Endothelial cell of umbilical vein (primary cell): Measurements from ENCODE around the gene BMPR1A. TPM values are rescaled to one million over a fixed set of nuclear protein-coding genes. Genes with fewer than 3 reads are reported as not detected.

Experiments
- BruUV-seq: library from RNA; stranded (reverse); fragments of 400-500 nt; replicated peaks from 2 replicates; lab custom pipeline; 2021; lab: Mats Ljungman, UMichigan
- CTCF ChIA-PET: fragments of 300-600, 350-600 bp; sonication (Branson Sonifier 250); formaldehyde crosslinking; loops from one replicate; lab custom pipeline; 2021; ENCODE audit warnings: antibody characterized with exemption, inconsistent platforms; lab: Charles Lee
- POLR2A ChIA-PET: fragments of 300-600, 350-600 bp; sonication (Branson Sonifier 250); formaldehyde crosslinking; loops from one replicate; lab custom pipeline; 2021; ENCODE audit warnings: antibody characterized with exemption, inconsistent platforms; lab: Charles Lee
- DNase-seq: peaks from one replicate; pipeline ENCODE4 v3.0.0-alpha.2; 2011; ENCODE audit warnings: low read depth, low spot score
- FAIRE-seq: peaks from 2 replicates; lab custom pipeline; 2011; peaks lifted over from hg19 to GRCh38; lab: Jason Lieb, UNC
- H2AFZ ChIP-seq: 2 replicates; pipeline ENCODE4 v1.6.0; 2012; ENCODE audit warnings: low read depth, low read length, control low read depth, inconsistent platforms
- H3K27ac ChIP-seq: 2 replicates; pipeline ENCODE4 v1.5.1; 2011; ENCODE audit warnings: low read depth, mild to moderate bottlenecking, control low read depth, low read length, moderate library complexity; ENCODE audit not compliant: insufficient read depth
- H3K27me3 ChIP-seq, 2 experiments: 2 replicates each; pipeline versions ENCODE4 v1.6.0 to v1.6.1; 2011; ENCODE audit warnings: low read length in 2 of 2, mixed read lengths in 1 of 2; ENCODE audit not compliant: control insufficient read depth in 2 of 2, insufficient read depth in 2 of 2
- H3K36me3 ChIP-seq, 2 experiments: 2 replicates in 1 of 2; 3 replicates in 1 of 2; pipeline ENCODE4 v1.5.1; 2011; ENCODE audit warnings: low read length in 2 of 2, mild to moderate bottlenecking in 1 of 2, moderate library complexity in 1 of 2; ENCODE audit not compliant: control insufficient read depth in 2 of 2, insufficient read depth in 2 of 2; ENCODE audit errors: extremely low read depth in 1 of 2
- H3K4me1 ChIP-seq: 3 replicates; pipeline ENCODE4 v1.5.1; 2011; ENCODE audit warnings: mild to moderate bottlenecking, low read length; ENCODE audit not compliant: control insufficient read depth, insufficient read depth; ENCODE audit errors: extremely low read depth
- H3K4me2 ChIP-seq: 2 replicates; pipeline ENCODE4 v1.6.1; 2011; ENCODE audit warnings: low read length, control low read depth, mixed read lengths; ENCODE audit not compliant: insufficient read depth
- H3K4me3 ChIP-seq, 3 experiments: fragments of 200-600 bp in 1 of 3; sonication (generic), shearing (Covaris generic) in 1 of 3; replicated peaks in 1 of 3; 2 replicates each; pipeline ENCODE4 v1.5.1; 2011 to 2016; ENCODE audit warnings: control low read depth in 3 of 3, low read length in 3 of 3, mild to moderate bottlenecking in 2 of 3, inconsistent platforms in 1 of 3, low read depth in 1 of 3, moderate library complexity in 1 of 3; ENCODE audit not compliant: insufficient read depth in 1 of 3
- H3K79me2 ChIP-seq: 2 replicates; pipeline ENCODE4 v1.6.0; 2012; ENCODE audit warnings: low read length, inconsistent platforms; ENCODE audit not compliant: control insufficient read depth, insufficient read depth
- H3K9ac ChIP-seq: replicated peaks from 2 replicates; pipeline ENCODE3; 2011; ENCODE audit warnings: low read length, control low read depth; ENCODE audit not compliant: insufficient read depth; ENCODE audit errors: extremely low read depth
- H3K9me1 ChIP-seq: replicated peaks from 3 replicates; pipeline ENCODE4 v1.6.0; 2011; ENCODE audit warnings: mild to moderate bottlenecking, low read length; ENCODE audit not compliant: control insufficient read depth, insufficient read depth; ENCODE audit errors: extremely low read depth
- H3K9me3 ChIP-seq: replicated peaks from 2 replicates; pipeline ENCODE4 v1.5.1; 2012; ENCODE audit warnings: low read length, inconsistent platforms; ENCODE audit not compliant: control insufficient read depth, insufficient read depth
- H4K20me1 ChIP-seq: replicated peaks from 2 replicates; pipeline ENCODE3; 2011; ENCODE audit warnings: mild to moderate bottlenecking, low read length; ENCODE audit not compliant: control insufficient read depth, insufficient read depth; ENCODE audit errors: extremely low read depth
- EZH2 ChIP-seq: IDR thresholded peaks from 2 replicates; pipeline ENCODE4 v1.6.1; 2012; ENCODE audit warnings: borderline replicate concordance, low read depth, mild to moderate bottlenecking, moderate library complexity, low read length, inconsistent platforms; ENCODE audit not compliant: severe bottlenecking
- FOS ChIP-seq: IDR thresholded peaks from 2 replicates; pipeline ENCODE4 v1.6.1; 2011; ENCODE audit warnings: mild to moderate bottlenecking, low read length, moderate library complexity, borderline replicate concordance; ENCODE audit not compliant: insufficient read depth
- GATA2 ChIP-seq: IDR thresholded peaks from 2 replicates; pipeline ENCODE4 v1.7.0; 2011; ENCODE audit warnings: low read depth, mild to moderate bottlenecking, moderate library complexity, mixed read lengths, low read length; ENCODE audit not compliant: insufficient read length, insufficient read depth
- JUN ChIP-seq: IDR thresholded peaks from 2 replicates; pipeline ENCODE4 v1.6.1; 2011; ENCODE audit warnings: borderline replicate concordance, low read depth; ENCODE audit not compliant: insufficient read length, insufficient read depth
- MYC ChIP-seq: IDR thresholded peaks from one replicate; pipeline ENCODE4 v1.6.1; 2011; ENCODE audit warnings: mild to moderate bottlenecking, low read depth, low read length
- POLR2A ChIP-seq: IDR thresholded peaks from 2 replicates; pipeline ENCODE4 v1.6.1; 2012; ENCODE audit warnings: low read depth, mild to moderate bottlenecking, control low read depth, low read length
- POLR2AphosphoS5 ChIP-seq: IDR thresholded peaks from 2 replicates; pipeline ENCODE4 v1.6.1; 2012; ENCODE audit warnings: low read depth, mild to moderate bottlenecking, control low read depth, low read length, moderate library complexity; ENCODE audit not compliant: insufficient read depth
- dilution Hi-C: fragments of 300-500 bp; cut with MboI; formaldehyde crosslinking; loops from one replicate; pipeline ENCODE4 v1.15.0; 2019; ENCODE audit warnings: low sequenced_read_pairs; ENCODE audit not compliant: extremely low pct_ligation_motif_present
- intact Hi-C: fragments of 100-400 bp; cut with micrococcal nuclease; formaldehyde crosslinking; loops from one replicate; pipeline ENCODE4 v1.10.0; 2022
- polyA plus RNA-seq, 4 experiments: library from polyadenylated mRNA; depleted of rRNA in 3 of 4; stranded (reverse) in 3 of 4; unstranded in 1 of 4; fragments of >200 nt; gene quantifications; 2 replicates each; pipeline versions ENCODE4 v1.2.1 to v1.2.3, GENCODE V29; 2011 to 2012; ENCODE audit warnings: missing spikeins in 1 of 4
- total RNA-seq: library from RNA; stranded (reverse); gene quantifications from 2 replicates; pipeline ENCODE4 v1.2.3, GENCODE V29; 2021
- TF ChIP-seq, protein P1 (sequence below), 2 donors: IDR thresholded peaks; 1 replicate in 1 of 2; 2 replicates in 1 of 2; pipeline ENCODE4 v1.5.1; 2011; ENCODE audit warnings: low read length in 2 of 2, mild to moderate bottlenecking in 2 of 2, moderate library complexity in 2 of 2, control low read depth in 1 of 2, inconsistent platforms in 1 of 2, low read depth in 1 of 2; ENCODE audit not compliant: insufficient read depth in 1 of 2; ENCODE audit errors: extremely low read depth in 1 of 2
- TF ChIP-seq, protein P2 (sequence below): IDR thresholded peaks from 2 replicates; pipeline ENCODE4 v1.6.1; 2011; ENCODE audit not compliant: insufficient read depth, insufficient read length

The BMPR1A gene
- total and polyA plus RNA-seq, 2 donors (not counting 3 experiments of a cell fraction or from before 2014, with no cell fraction given): not detected

- FAIRE-seq (no peak), DNase-seq (no peak)
- ChIA-PET POLR2A (no interaction called here), CTCF (interaction anchor here (1.7 kb wide), 1 partner anchor 143 kb away, joined by 5 read pairs; no protein-coding TSS in a partner anchor)
- Histone ChIP-seq H3K4me2 (no peak overlapping the region), H3K36me3 (no peaks in the 10 kb centered on the region), H3K79me2 (no peaks in the 10 kb centered on the region), H3K4me3 (no peak overlapping the region), H3K9me3 (no peaks in the 10 kb centered on the region), H2AFZ (no peak overlapping the region), H3K9ac (no peak overlapping the region), H3K9me1 (no peaks in the 10 kb centered on the region), H3K27ac (no peak overlapping the region), H3K27me3 (peaks cover 32 to 57% of the 10 kb centered on the region in 2 experiments), H3K4me1 (no peaks in the 10 kb centered on the region), H4K20me1 (no peaks in the 10 kb centered on the region)
- TF ChIP-seq POLR2AphosphoS5 (no peak), GATA2 (no peak), POLR2A (no peak), FOS (no peak), MYC (no peak), EZH2 (no peak), JUN (no peak)
- TF ChIP-seq, protein P1, sequence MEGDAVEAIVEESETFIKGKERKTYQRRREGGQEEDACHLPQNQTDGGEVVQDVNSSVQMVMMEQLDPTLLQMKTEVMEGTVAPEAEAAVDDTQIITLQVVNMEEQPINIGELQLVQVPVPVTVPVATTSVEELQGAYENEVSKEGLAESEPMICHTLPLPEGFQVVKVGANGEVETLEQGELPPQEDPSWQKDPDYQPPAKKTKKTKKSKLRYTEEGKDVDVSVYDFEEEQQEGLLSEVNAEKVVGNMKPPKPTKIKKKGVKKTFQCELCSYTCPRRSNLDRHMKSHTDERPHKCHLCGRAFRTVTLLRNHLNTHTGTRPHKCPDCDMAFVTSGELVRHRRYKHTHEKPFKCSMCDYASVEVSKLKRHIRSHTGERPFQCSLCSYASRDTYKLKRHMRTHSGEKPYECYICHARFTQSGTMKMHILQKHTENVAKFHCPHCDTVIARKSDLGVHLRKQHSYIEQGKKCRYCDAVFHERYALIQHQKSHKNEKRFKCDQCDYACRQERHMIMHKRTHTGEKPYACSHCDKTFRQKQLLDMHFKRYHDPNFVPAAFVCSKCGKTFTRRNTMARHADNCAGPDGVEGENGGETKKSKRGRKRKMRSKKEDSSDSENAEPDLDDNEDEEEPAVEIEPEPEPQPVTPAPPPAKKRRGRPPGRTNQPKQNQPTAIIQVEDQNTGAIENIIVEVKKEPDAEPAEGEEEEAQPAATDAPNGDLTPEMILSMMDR (IDR thresholded peaks at IDR 0.05; ENCODE audit: extremely low read depth in 1 of 2, insufficient read depth in 1 of 2, low read depth in 1 of 2, low read length in 2 of 2): no peak
- TF ChIP-seq, protein P2, sequence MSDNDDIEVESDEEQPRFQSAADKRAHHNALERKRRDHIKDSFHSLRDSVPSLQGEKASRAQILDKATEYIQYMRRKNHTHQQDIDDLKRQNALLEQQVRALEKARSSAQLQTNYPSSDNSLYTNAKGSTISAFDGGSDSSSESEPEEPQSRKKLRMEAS: no peak
- dilution Hi-C loops (no loop called here), intact Hi-C loops (no loop called here)
- BruUV-seq: no TSS peak
Measured at GRCh38 chr10:86836044-86836443, 79.6 kb downstream of the BMPR1A start.
